Endothelial cell of umbilical vein (primary cell): ENCODE measurements around the gene MYMK.

Source experiments
- EZH2 ChIP-seq: IDR thresholded peaks from 2 replicates; pipeline ENCODE4 v1.6.1; 2012; ENCODE audit warnings: borderline replicate concordance, low read depth, mild to moderate bottlenecking, moderate library complexity, low read length, inconsistent platforms; ENCODE audit not compliant: severe bottlenecking
- JUN ChIP-seq: IDR thresholded peaks from 2 replicates; pipeline ENCODE4 v1.6.1; 2011; ENCODE audit warnings: borderline replicate concordance, low read depth; ENCODE audit not compliant: insufficient read length, insufficient read depth
- MYC ChIP-seq: IDR thresholded peaks from one replicate; pipeline ENCODE4 v1.6.1; 2011; ENCODE audit warnings: mild to moderate bottlenecking, low read depth, low read length
- POLR2A ChIP-seq: IDR thresholded peaks from 2 replicates; pipeline ENCODE4 v1.6.1; 2012; ENCODE audit warnings: low read depth, mild to moderate bottlenecking, control low read depth, low read length
- POLR2AphosphoS5 ChIP-seq: IDR thresholded peaks from 2 replicates; pipeline ENCODE4 v1.6.1; 2012; ENCODE audit warnings: low read depth, mild to moderate bottlenecking, control low read depth, low read length, moderate library complexity; ENCODE audit not compliant: insufficient read depth
- TF ChIP-seq, protein P1 (sequence below), 2 donors: IDR thresholded peaks; 1 replicate in 1 of 2; 2 replicates in 1 of 2; pipeline ENCODE4 v1.5.1; 2011; ENCODE audit warnings: low read length in 2 of 2, mild to moderate bottlenecking in 2 of 2, moderate library complexity in 2 of 2, control low read depth in 1 of 2, inconsistent platforms in 1 of 2, low read depth in 1 of 2; ENCODE audit not compliant: insufficient read depth in 1 of 2; ENCODE audit errors: extremely low read depth in 1 of 2

DNA sequence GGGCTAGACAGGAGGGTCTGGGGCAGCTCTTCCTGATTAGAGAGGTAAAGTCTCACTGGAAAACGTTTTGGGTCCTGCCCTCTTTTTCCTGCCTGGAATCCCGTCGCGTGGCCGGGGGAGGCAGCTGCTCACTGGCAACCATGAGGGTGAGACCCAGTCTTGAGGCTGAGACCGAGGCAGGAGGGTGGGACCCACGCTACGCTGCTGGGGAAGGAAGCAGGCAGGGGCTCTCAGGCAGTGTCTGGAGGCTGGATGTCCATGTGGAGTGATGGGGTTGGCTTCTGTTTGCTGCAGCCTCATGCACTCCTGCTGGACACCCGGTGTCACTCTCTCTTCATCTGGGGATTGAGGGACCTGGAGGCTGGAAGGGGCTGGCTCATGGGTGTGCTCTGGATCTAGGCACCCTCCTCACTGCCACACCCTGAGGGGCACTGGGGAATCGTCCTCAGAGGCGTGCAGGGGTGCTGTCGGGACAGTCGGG lies 34.5 kb downstream of the MYMK start:
- TF ChIP-seq, protein P1, sequence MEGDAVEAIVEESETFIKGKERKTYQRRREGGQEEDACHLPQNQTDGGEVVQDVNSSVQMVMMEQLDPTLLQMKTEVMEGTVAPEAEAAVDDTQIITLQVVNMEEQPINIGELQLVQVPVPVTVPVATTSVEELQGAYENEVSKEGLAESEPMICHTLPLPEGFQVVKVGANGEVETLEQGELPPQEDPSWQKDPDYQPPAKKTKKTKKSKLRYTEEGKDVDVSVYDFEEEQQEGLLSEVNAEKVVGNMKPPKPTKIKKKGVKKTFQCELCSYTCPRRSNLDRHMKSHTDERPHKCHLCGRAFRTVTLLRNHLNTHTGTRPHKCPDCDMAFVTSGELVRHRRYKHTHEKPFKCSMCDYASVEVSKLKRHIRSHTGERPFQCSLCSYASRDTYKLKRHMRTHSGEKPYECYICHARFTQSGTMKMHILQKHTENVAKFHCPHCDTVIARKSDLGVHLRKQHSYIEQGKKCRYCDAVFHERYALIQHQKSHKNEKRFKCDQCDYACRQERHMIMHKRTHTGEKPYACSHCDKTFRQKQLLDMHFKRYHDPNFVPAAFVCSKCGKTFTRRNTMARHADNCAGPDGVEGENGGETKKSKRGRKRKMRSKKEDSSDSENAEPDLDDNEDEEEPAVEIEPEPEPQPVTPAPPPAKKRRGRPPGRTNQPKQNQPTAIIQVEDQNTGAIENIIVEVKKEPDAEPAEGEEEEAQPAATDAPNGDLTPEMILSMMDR (IDR thresholded peaks at IDR 0.05; ENCODE audit: extremely low read depth in 1 of 2, insufficient read depth in 1 of 2, low read depth in 1 of 2, low read length in 2 of 2): no peak
- TF ChIP-seq MYC (no peak), POLR2A (no peak), POLR2AphosphoS5 (no peak), JUN (no peak), EZH2 (no peak)
